ENCODE measurements around the gene OR2L5.

OR2L5 gene

GRCh38 chr1:248013229-248013710, at the start of gene OR2L5:
OR2L5 (plus strand) TSS chr1:248013660; CDS start chr1:248021948, 8,288 bp downstream.
- DNase-seq = no peak

- no peak for DNase-seq
Observed at GRCh38 chr1:247964933-247965332, 48.5 kb upstream of the OR2L5 start, which contains the start of gene OR2AK2. OR2AK2 (plus strand) TSS chr1:247965233; CDS start chr1:247965377, 144 bp downstream.

GRCh38 chr1:247966532-247967204, 46.8 kb upstream of the OR2L5 start:
- DNase-seq = no peak

GRCh38 chr1:247992986-247993385, 20.5 kb upstream of the OR2L5 start:
- no peak for DNase-seq

- no peak for DNase-seq
Observed at GRCh38 chr1:247998811-247999210, 14.6 kb upstream of the OR2L5 start.

- no peak for DNase-seq
Observed at GRCh38 chr1:248000169-248000568, 13.3 kb upstream of the OR2L5 start.

GRCh38 chr1:248007778-248008177, 5.7 kb upstream of the OR2L5 start:
- no peak for DNase-seq

- DNase-seq = no peak
Observed at GRCh38 chr1:248009681-248010080, 3.8 kb upstream of the OR2L5 start.

GRCh38 chr1:248015803-248016202, 2.3 kb downstream of the OR2L5 start:
- DNase-seq = no peak

GRCh38 chr1:248029770-248030169, 16.3 kb downstream of the OR2L5 start, which contains the start of gene OR2L2:
OR2L2 (plus strand) TSS chr1:248030070; CDS start chr1:248038268, 8,198 bp downstream.
- DNase-seq = no peak

- no peak for DNase-seq
Observed at GRCh38 chr1:248045209-248045608, 31.7 kb downstream of the OR2L5 start.

GRCh38 chr1:248046536-248046935, 33.1 kb downstream of the OR2L5 start, which contains the start of gene OR2L3:
OR2L3 (plus strand) TSS chr1:248046836; CDS start chr1:248060682, 13,846 bp downstream.
- no peak for DNase-seq

GRCh38 chr1:248047008-248047407, 33.5 kb downstream of the OR2L5 start:
- no peak for DNase-seq

GRCh38 chr1:248054671-248055070, 41.2 kb downstream of the OR2L5 start:
- DNase-seq = no peak

GRCh38 chr1:248055261-248055660, 41.8 kb downstream of the OR2L5 start:
- no peak for DNase-seq

- no peak for DNase-seq
Observed at GRCh38 chr1:248065071-248065470, 51.6 kb downstream of the OR2L5 start.

GRCh38 chr1:248065604-248066003, 52.1 kb downstream of the OR2L5 start:
- no peak for DNase-seq

All from activated CD4-positive, alpha-beta T cell treated with anti-CD3 and anti-CD28 coated beads, Interleukin-2, amount 50 U/mL, for 4 hours (primary cell).